Naive B cell (primary cell): ENCODE results near the gene MAGI2. TPM values are rescaled to one million over a fixed set of nuclear protein-coding genes. Genes with fewer than 3 reads are reported as not detected.

Source experiments
- ATAC-seq, 2 donors: fragments of 150-1000 bp; cut with Tn5 transposase; 2 replicates each; pipeline ENCODE4 v1.10.0; 2021; ENCODE audit warnings: low read depth in 2 of 2, mild to moderate bottlenecking in 2 of 2, moderate library complexity in 2 of 2
- DNase-seq: peaks from one replicate; pipeline ENCODE4 v3.0.0; 2022
- H3K27ac Mint-ChIP-seq, 6 donors: one replicate each; pipeline ENCODE4 v1.8.0; 2020 to 2022; ENCODE audit warnings: mild to moderate bottlenecking in 6 of 6, mixed read lengths in 6 of 6, moderate library complexity in 5 of 6, inconsistent platforms in 2 of 6
- H3K27me3 Mint-ChIP-seq, 3 donors: one replicate each; pipeline ENCODE4 v1.8.0; 2021 to 2022; ENCODE audit warnings: mixed read lengths in 3 of 3, mild to moderate bottlenecking in 1 of 3
- H3K36me3 Mint-ChIP-seq, 2 donors: one replicate each; pipeline ENCODE4 v1.8.0; 2020 to 2022; ENCODE audit warnings: mixed read lengths in 2 of 2, inconsistent platforms in 1 of 2, mild to moderate bottlenecking in 1 of 2
- H3K4me1 Mint-ChIP-seq, 3 donors: one replicate each; pipeline ENCODE4 v1.8.0; 2020 to 2022; ENCODE audit warnings: mixed read lengths in 3 of 3, inconsistent platforms in 1 of 3, mild to moderate bottlenecking in 1 of 3, moderate library complexity in 1 of 3
- H3K4me3 Mint-ChIP-seq, 8 donors: one replicate each; pipeline ENCODE4 v1.8.0; 2020 to 2022; ENCODE audit warnings: mild to moderate bottlenecking in 8 of 8, mixed read lengths in 8 of 8, moderate library complexity in 8 of 8, inconsistent platforms in 2 of 8
- H3K9me3 Mint-ChIP-seq, 7 donors: one replicate each; pipeline ENCODE4 v1.8.0; 2020 to 2022; ENCODE audit warnings: mixed read lengths in 7 of 7, mild to moderate bottlenecking in 5 of 7, inconsistent platforms in 2 of 7, moderate library complexity in 1 of 7
- polyA plus RNA-seq, 6 donors: library from polyadenylated mRNA; unstranded; fragments of 300-500 nt; fragmentation: Illumina TruSeq; gene quantifications; one replicate each; pipeline ENCODE4 v1.2.3, GENCODE V29; 2021; ENCODE audit warnings: low read depth in 6 of 6

MAGI2 gene
- polyA plus RNA-seq, 6 donors from 2014 or later: 0.04 to 0.06 (median 0.04) TPM; not detected in 3

- no peak overlapping the region for H3K4me3 Mint-ChIP-seq
- H3K9me3 Mint-ChIP-seq: no peaks in the 10 kb centered on the region
- no peaks in the 10 kb centered on the region for H3K36me3 Mint-ChIP-seq
- no peaks in the 10 kb centered on the region for H3K4me1 Mint-ChIP-seq
- ATAC-seq (no peak), DNase-seq (no peak)
- no peak overlapping the region for H3K27ac Mint-ChIP-seq
- no peaks in the 10 kb centered on the region for H3K27me3 Mint-ChIP-seq
Observed at GRCh38 chr7:79398138-79398749, 55.2 kb downstream of the MAGI2 start.

DNA sequence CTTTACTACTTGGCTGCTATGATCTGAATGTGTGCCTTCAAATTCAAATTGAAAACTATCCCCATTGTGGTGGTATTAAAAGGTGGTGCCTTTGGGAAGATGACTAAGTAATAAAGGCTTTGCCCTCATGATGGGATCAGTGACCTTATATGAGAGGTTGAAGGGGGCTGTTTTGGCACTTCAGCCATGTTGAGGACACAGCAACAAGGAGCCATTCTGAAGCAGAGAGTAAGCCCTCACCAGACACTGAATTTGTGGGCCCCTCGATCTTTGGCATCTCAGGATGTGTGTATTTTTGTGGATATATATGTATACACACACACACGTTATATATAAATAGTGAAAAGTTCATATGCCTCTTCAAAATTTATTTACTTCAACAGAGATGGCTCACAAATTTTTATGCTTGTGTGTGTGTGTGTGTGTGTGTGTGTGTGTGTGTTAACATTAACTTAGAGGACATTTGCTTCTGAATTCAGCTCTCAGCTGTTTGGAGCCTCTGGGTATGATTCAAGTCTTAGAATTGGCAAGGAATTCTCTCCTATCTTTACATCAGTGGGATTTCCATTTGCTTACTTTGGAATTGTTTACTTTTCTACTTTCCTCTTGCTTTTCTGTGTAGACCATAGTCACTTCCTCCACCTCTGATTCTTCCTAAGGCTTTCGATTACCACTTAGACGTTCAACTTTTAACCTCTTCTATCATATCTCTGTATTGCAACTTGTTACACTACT is 66.6 kb downstream of the MAGI2 start:
- Mint-ChIP-seq H3K27ac (peak overlapping the region in 1 of 6 donors; percentile 19), H3K27me3 (no peaks in the 10 kb centered on the region), H3K36me3 (peaks cover 0 to 2% of the 10 kb centered on the region in 2 donors), H3K4me1 (no peaks in the 10 kb centered on the region), H3K9me3 (peaks cover 0 to 3% (median under 1%) of the 10 kb centered on the region in 7 donors), H3K4me3 (no peak overlapping the region)
- ATAC-seq: no peak
- no peak for DNase-seq

DNA sequence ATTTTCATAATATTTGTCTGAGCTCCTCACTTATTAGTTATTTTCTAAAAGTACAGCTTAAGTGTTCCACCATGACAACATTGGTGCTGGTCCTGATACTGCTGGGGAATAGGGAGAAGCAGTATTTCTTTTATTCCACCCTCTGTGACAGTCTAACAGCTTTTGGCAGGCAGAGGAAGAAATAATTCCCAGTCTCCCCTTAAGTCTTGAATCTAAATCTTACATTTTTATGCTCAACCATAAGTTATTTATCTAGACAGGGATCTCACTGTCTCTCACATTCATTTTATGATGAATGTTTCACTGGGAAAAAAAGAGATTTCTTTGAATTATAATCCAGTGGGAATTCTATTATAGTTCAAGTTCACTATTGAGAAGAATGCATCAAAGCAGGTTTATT is 71.5 kb downstream of the MAGI2 start:
- H3K27me3 Mint-ChIP-seq: no peaks in the 10 kb centered on the region
- no peak overlapping the region for H3K27ac Mint-ChIP-seq
- no peaks in the 10 kb centered on the region for H3K4me1 Mint-ChIP-seq
- no peak for DNase-seq
- H3K36me3 Mint-ChIP-seq: no peaks in the 10 kb centered on the region
- no peak for ATAC-seq
- H3K4me3 Mint-ChIP-seq: no peak overlapping the region
- peaks cover 0 to 6% (median 0%) of the 10 kb centered on the region in 7 donors for H3K9me3 Mint-ChIP-seq

DNA sequence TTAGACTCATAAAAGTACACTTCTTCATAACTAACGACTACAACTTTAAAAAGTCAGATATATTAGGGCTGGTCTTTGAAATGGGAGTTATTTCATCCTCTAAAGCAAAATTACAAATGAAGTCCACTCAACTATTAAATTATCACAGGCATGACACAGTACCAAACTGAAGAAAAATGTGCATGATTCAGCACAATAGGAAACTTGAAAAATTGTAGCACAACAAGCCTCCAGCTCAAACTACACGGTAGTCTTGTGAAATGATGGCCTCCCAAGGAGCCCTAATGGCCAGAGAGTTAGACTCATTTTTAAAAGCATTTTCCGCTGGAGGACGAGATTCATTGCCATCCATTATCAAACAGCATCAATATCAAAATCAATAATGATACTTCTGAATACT is 76.4 kb downstream of the MAGI2 start:
- no peak overlapping the region for H3K27ac Mint-ChIP-seq
- no peaks in the 10 kb centered on the region for H3K4me1 Mint-ChIP-seq
- peaks cover 0 to 11% (median 2%) of the 10 kb centered on the region in 7 donors for H3K9me3 Mint-ChIP-seq
- H3K27me3 Mint-ChIP-seq: no peaks in the 10 kb centered on the region
- no peaks in the 10 kb centered on the region for H3K36me3 Mint-ChIP-seq
- DNase-seq (no peak), ATAC-seq (no peak)
- no peak overlapping the region for H3K4me3 Mint-ChIP-seq

DNA sequence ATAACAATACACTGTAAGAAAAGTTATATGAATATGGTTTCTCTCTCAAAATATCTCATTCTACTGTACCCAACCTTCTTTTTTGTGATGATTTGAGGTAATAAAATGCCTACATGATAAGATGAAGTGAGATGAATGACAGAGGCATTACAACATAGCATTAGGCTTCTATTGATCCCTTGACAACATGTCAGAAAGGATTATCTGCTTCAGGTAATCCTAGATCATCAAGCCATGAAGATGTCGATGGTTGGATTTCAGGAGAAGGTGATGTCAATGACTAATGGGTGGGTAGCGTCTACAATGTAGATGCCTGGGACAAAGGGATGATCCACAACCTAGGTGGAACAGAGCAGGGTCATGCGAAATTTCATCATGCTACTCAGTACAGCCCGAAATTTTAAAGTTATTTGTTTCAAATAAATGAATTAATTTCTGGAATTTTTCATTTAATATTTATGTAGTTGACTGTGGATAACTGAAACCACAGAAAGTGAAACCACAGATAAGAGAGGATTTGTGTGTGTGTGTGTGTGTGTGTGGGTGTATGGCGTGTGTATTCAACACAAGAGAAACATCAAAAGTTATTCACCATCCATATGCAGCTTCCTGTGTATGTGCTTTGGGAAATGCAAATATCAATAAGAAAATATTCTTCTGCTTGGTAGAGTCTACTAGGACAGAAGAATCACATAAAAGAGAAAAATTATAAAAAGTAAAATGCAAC is 77.0 kb downstream of the MAGI2 start:
- Mint-ChIP-seq H3K36me3 (no peaks in the 10 kb centered on the region), H3K27ac (peak overlapping the region in 1 of 6 donors; percentile 62), H3K27me3 (no peaks in the 10 kb centered on the region), H3K9me3 (peaks cover 0 to 11% (median 3%) of the 10 kb centered on the region in 7 donors), H3K4me3 (no peak overlapping the region), H3K4me1 (no peaks in the 10 kb centered on the region)
- no peak for ATAC-seq
- DNase-seq: no peak

DNA sequence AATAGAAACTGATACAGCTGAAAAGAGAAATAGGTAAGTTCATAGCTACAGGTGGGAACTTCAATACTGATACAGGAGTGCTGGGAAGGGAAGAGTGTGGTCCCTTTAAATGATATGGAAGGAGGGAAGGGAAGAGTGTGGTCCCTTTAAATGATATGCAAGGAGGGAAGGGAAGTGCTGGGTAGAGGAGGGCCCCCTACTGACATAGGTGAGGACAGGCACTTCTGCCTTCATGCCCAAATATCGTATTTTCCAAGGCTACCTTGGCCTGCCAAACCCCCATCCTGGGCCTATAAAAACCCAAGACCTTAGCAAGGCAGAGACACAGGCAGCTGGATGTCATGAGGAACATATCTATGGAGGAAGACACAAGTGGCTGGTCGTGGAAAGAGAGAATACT is 92.3 kb downstream of the MAGI2 start:
- Mint-ChIP-seq H3K4me3 (no peak overlapping the region), H3K27ac (no peak overlapping the region), H3K36me3 (no peaks in the 10 kb centered on the region), H3K4me1 (no peaks in the 10 kb centered on the region), H3K9me3 (peaks cover 4 to 8% (median 5%) of the 10 kb centered on the region in 7 donors), H3K27me3 (no peaks in the 10 kb centered on the region)
- DNase-seq (no peak), ATAC-seq (no peak)

DNA sequence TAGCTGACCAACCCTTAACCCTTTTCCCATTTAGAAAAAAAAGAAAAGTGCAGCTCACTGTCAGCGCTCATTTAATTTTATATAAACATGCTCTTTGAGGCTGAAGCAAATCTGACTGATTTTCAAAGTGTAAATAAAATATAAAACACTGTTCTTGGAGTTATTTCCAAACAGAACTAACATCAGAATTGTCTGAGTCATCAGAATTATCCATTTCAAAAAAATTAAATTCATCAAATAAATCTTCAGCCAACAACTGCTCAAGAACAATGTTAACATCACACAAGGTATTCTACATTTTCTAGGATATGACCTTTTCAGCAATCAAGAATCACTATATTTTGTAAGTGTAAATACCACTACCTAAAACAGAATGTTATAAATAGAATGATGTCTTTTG is 93.6 kb downstream of the MAGI2 start:
- Mint-ChIP-seq H3K4me1 (no peaks in the 10 kb centered on the region), H3K27me3 (no peaks in the 10 kb centered on the region), H3K9me3 (peaks cover 2 to 8% (median 6%) of the 10 kb centered on the region in 7 donors), H3K36me3 (no peaks in the 10 kb centered on the region), H3K4me3 (no peak overlapping the region), H3K27ac (no peak overlapping the region)
- ATAC-seq: no peak
- DNase-seq: no peak

- H3K27me3 Mint-ChIP-seq: no peaks in the 10 kb centered on the region
- no peaks in the 10 kb centered on the region for H3K36me3 Mint-ChIP-seq
- H3K9me3 Mint-ChIP-seq: peaks cover 2 to 9% (median 6%) of the 10 kb centered on the region in 7 donors
- no peak overlapping the region for H3K27ac Mint-ChIP-seq
- ATAC-seq: no peak
- no peaks in the 10 kb centered on the region for H3K4me1 Mint-ChIP-seq
- no peak for DNase-seq
- no peak overlapping the region for H3K4me3 Mint-ChIP-seq
Observed at GRCh38 chr7:79357101-79357500, 96.4 kb downstream of the MAGI2 start.

GRCh38 chr7:79353720-79354468 is 99.6 kb downstream of the MAGI2 start:
- H3K4me3 Mint-ChIP-seq: no peak overlapping the region
- H3K36me3 Mint-ChIP-seq: no peaks in the 10 kb centered on the region
- ATAC-seq (no peak), DNase-seq (no peak)
- peaks cover 0 to 4% (median 0%) of the 10 kb centered on the region in 7 donors for H3K9me3 Mint-ChIP-seq
- H3K4me1 Mint-ChIP-seq: no peaks in the 10 kb centered on the region
- no peak overlapping the region for H3K27ac Mint-ChIP-seq
- no peaks in the 10 kb centered on the region for H3K27me3 Mint-ChIP-seq

DNA sequence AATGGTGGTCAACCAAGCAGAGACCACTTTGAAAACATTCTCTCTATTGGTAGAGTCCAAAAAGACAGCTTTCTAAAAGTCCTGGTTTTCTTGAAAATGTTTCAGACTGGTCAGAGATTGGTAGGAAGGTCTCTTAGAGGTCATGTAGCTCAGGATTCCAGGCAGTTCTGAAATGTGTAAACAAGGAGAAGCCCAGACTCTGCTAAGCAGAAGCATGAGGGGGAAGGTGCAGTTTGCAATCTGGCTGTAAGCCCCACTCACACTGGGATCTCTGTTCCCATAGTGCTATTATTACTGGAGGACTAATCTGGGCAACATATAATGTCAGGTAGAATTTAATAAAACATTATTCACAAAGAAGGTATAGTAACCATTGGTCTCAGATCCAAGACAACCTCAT is 101.1 kb downstream of the MAGI2 start:
- H3K4me3 Mint-ChIP-seq: no peak overlapping the region
- no peak overlapping the region for H3K27ac Mint-ChIP-seq
- no peaks in the 10 kb centered on the region for H3K4me1 Mint-ChIP-seq
- ATAC-seq (no peak), DNase-seq (no peak)
- H3K36me3 Mint-ChIP-seq: no peaks in the 10 kb centered on the region
- peaks cover 0 to 7% (median 0%) of the 10 kb centered on the region in 7 donors for H3K9me3 Mint-ChIP-seq
- no peaks in the 10 kb centered on the region for H3K27me3 Mint-ChIP-seq

DNA sequence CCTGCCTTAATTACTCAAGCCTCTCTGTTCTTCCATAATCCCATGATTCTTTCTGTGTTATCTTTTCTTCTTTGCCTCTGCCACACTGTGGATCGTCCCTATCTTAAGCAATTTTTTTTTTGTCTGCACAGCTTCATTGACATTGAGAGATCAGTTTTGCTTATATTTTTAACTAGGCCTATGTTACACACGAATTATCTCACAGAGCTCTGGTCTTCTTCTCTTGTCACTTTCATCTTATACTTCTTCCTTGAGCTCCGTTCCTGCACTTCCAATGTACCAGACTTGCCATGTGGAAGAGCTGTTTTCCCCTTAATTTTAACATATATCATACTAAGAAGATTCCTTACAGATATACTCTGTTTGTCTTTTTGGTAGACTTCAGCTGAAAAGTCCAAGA is 106.1 kb downstream of the MAGI2 start:
- Mint-ChIP-seq H3K4me3 (no peak overlapping the region), H3K27ac (no peak overlapping the region), H3K27me3 (no peaks in the 10 kb centered on the region), H3K36me3 (no peaks in the 10 kb centered on the region), H3K9me3 (peaks cover 0 to 6% (median 0%) of the 10 kb centered on the region in 7 donors), H3K4me1 (no peaks in the 10 kb centered on the region)
- ATAC-seq: no peak
- no peak for DNase-seq

DNA sequence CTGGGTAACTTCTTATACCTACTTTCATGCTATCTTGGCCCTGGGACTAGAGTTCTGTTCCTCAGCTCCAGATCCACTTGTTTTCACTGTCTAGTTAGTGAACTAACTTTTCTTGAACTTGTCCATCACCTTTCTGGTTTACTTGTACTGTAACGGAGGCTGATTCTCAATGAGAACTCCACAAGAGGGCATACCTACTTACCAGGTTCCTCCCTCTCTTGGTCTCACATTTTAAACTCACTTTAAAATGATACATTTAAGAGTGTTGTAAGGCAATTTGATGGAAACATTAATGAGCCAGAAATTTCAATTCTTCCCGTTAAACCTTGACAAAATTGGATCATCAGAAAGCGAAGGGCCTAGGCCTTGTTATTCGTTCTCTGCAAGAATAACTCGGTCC is 111.6 kb downstream of the MAGI2 start:
- Mint-ChIP-seq H3K9me3 (no peaks in the 10 kb centered on the region), H3K27me3 (no peaks in the 10 kb centered on the region), H3K36me3 (no peaks in the 10 kb centered on the region), H3K4me1 (no peaks in the 10 kb centered on the region), H3K27ac (no peak overlapping the region), H3K4me3 (no peak overlapping the region)
- DNase-seq: no peak
- ATAC-seq: no peak

GRCh38 chr7:79340212-79340611 is 113.3 kb downstream of the MAGI2 start:
- DNase-seq (no peak), ATAC-seq (no peak)
- H3K4me1 Mint-ChIP-seq: no peaks in the 10 kb centered on the region
- peak overlapping the region in 1 of 6 donors; percentile 46 for H3K27ac Mint-ChIP-seq
- no peaks in the 10 kb centered on the region for H3K27me3 Mint-ChIP-seq
- no peaks in the 10 kb centered on the region for H3K9me3 Mint-ChIP-seq
- H3K4me3 Mint-ChIP-seq: no peak overlapping the region
- H3K36me3 Mint-ChIP-seq: no peaks in the 10 kb centered on the region
